ENCODE results near the gene KIF5C.
"Not testable (repeated sequence)": the region's sequence is repeated elsewhere in the genome, so short reads cannot be mapped to it uniquely, and the experiment has no call there.

Gene KIF5C

DNA sequence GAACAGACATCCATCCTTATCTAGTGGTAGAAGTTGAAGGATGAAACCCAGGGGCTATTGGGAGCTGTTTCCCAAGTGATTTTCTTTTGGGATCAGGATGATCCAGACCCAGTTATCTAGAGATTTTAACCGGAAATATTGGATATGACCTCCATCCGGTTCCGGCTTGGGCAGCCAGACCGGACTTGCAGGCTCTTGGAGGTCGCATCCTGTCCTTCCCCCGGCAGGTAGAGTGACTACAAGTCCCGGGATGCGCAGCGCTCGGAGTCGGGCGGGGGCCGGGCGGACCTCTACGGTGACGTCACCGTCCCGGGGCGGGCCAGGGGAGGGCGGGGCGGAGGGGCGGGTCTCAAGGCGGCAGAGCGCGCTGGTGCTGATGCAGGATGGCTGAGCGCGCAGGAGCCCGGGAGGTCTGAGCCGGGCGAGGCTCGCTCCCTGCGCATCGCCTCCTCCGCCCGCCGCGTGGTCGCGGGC, at the start of gene KIF5C:
TSS of gene KIF5C (plus strand) at position 360 of the 474 bp plus-strand sequence. CDS start 391 bp downstream, outside the sequence.
- DNase-seq (ENCODE audit: low read depth): peak; percentile 4

DNA sequence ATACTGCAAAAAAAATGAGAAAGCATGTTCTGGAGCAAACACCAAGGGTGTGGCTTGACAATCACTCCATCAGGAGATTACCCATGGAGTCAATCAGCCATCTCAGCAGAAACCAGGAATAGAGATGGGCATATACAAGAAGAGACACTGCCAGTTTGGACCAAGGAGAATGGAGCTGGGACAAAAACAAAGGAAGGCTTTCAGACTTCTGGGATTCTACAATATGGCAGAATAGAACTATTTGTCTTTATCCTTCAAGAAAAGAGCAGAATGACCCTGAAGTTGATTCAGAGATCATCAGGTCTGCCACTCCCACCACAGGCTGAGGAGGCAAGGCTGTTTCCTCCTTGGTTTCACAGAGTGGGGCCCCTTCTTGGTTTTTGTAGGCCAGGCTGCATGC, 48.2 kb upstream of the KIF5C start:
- DNase-seq (ENCODE audit: low read depth): no peak

DNA sequence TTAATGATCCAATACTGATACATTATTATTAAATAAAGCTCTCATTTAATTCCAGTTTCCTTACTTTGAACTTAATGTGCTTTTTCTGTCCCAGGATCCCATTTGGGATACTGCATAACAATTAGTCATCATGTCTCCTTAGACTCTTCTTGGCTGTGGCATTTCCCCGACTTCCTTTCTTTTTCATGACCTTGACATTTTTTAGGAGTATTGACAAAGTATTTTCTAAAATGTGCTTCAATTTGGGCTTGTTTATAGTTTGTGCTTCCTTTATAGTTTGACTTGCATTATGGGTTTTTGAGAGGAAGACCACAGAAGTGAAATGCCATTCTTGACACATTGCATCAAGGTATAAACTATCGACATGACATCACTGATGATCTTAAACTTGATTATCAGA, 46.1 kb upstream of the KIF5C start:
- DNase-seq (ENCODE audit: low read depth): no peak

DNA sequence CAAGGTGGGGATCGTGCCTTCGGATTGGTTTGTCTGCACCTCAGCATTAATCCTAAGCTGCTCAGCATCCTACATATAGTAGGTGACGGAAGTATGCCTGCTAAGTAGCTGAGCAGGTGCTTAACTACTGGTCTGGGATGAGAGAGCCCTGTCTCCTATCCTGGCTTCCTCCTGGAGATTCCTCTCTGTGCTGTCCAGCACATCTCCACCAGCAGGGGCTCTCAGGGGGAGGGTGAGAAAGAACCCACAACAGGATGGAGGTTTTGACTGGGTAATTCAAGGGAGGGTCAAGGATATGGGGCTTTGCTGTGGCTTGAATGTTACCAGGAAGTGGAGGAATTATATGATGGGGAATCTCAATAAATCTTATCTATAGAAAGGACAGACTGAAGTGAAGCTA, 45.4 kb upstream of the KIF5C start:
- DNase-seq (ENCODE audit: low read depth): no peak

DNA sequence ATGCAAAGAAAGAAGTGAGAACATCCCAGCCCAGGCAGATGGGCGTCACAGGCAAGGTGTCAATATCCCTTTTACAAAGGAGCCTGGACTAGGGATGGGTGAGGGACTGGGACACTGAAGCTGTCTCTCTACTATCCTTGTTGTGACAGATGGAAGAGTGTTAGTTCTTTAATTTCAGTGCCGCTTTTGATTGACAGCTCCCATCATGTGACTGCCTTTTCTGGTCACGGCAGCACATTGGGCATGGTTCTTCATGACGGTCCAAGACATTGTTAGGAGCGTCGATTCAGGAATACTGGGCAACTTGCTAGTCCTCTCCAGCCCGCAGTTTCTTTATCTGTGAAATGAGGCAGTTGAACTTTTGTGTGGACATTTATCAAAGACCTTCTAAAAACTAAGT, 42.4 kb upstream of the KIF5C start:
- no peak for DNase-seq (ENCODE audit: low read depth)

DNA sequence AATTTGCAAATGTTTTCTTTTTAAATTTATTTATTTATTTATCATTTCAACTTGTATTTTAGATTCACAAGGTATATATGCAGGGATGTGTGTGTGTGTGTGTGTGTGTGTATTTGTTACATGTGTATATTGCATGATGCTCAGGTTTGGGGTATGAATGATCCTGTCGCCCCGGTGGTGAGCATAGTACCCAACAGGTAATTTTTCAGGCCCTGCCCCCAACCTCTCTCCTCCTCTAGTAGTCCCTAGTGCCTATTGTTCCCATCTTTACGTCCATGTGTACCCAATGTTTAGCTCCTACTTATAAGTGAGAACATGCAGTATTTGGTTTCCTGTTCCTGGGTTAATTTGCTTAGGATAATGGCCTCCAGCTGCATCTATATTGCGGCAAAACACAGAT, 33.0 kb upstream of the KIF5C start:
- DNase-seq (ENCODE audit: low read depth): no peak

DNA sequence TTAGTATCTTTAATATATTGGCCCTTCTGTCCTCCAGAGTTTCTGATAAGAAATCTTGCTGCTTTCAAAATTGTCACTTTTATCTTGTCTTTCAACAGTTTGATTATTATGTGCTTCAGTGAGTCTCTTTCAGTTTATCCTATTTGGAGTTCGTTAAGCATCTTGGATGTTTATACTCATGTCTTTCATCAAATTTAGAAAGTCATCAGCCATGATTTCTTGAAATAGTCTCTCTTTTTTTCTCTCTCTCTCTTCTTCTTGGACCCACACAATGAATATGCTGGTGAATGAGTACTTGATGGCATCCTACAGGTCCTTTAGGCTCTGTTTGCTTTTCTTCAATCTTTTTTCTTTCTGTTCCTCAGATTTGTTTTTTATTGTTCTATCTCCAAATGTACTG, 26.9 kb upstream of the KIF5C start:
- no peak for DNase-seq (ENCODE audit: low read depth)

DNA sequence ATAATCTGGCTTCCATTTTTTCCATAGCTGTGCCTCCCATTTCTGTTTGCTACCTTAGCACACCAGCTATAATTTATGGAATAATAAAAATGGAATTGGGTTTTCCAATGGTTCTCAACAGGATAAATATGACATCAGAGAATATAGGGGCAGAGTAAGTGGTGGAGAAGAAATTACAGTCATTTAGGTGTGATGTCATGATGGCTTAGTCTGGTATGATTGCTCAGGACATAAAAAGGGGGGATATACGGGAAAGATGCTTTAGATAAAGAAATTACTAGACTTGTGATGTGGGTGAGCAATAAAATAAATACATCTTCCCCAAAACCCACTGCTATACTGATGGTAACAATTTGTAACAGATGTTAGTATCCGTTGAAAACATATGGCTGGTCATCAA, 21.6 kb upstream of the KIF5C start:
- no peak for DNase-seq (ENCODE audit: low read depth)

DNA sequence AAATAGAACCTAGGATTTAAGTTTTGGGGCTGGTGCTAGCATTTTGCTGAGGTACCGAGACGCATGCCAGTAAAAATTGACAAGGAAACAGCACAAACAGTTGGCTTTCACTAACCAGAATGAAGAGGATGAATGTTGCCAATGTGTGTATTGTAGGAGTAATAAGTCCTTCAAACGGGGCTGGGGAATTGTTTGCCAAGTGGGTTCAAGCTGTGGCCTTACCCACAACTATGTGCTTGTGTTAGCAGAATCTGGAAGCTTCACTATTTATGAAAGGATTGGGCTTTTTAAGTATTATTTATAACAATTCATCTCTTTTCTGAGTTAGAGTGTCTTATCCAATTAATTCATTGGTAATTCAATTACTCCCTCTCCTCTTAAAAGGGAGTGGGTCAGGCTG, 15.0 kb upstream of the KIF5C start:
- no peak for DNase-seq (ENCODE audit: low read depth)

DNA sequence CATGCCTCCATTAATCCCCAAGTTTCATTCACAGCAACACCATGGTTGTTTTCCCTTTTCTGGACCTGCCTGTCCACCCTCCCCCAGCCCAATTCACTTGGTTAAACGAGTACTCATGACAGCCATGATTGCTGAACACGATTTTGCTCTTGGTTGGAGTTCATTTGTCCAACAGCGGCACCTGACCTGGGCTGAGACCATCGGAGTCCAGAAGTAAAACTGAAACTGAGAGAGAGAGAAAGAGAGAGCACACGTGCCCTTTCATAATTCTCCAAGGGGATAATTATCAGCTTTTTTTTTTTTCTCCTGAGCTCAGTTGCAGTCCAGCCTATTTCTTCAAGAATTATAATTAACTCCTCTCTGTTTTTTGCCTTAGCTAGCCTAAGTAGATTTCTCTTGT, 13.7 kb upstream of the KIF5C start:
- DNase-seq (ENCODE audit: low read depth): no peak

DNA sequence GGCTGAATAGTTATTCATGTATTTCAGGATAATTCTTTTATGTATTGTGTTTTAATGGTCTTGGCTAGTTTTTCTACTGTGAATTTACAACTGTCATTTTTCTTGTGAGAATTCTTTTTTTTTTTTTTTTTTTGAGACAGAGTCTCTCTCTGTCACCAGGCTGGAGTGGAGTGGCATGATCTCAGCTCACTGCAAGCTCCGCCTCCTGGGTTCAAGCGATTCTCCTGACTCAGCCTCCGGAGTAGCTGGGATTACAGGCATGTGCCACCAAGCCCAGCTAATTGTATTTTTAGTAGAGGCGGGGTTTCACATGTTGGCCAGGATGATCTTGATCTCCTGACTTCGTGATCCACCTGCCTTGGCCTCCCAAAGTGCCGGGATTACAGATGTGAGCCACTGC, 12.5 kb upstream of the KIF5C start:
- DNase-seq (ENCODE audit: low read depth): not testable (repeated sequence)

DNA sequence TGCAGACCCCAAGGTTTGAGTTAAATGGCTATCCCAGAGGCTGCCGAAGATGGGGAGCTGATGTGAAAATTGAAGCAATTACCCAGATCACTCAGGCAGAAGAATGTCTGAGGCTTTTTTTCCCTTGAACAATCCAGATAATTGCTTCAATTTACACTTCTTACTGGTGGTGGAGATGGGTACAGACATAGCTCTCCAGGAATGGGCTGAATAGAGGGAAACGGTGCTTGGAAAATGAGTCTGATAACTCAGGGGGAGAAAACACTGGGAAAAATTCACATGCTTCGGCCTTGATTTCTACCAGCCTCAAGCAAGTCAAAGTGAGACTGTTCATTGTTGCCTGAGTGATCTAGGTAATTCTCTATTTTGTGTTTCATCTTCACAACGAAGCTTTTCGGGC, 9.5 kb upstream of the KIF5C start:
- DNase-seq (ENCODE audit: low read depth): no peak

DNA sequence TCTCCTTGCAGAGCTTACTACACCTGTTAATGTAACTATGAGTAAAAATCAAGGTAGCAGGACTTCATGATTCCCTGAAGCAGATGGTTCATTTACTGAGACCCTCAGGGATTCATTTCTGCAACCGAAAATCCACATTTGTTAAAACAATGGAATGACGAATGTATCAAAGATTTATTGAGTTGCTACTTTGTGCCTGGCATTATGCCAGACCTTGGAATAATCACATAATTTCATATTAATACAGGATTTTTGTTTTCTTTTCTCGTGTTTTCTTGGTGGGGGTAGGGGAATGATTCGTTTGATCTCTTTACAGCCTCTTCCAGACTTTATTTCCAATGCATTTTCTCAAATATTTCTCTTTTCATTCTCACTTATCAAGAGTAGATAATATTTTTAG, 8.9 kb upstream of the KIF5C start:
- no peak for DNase-seq (ENCODE audit: low read depth)

DNA sequence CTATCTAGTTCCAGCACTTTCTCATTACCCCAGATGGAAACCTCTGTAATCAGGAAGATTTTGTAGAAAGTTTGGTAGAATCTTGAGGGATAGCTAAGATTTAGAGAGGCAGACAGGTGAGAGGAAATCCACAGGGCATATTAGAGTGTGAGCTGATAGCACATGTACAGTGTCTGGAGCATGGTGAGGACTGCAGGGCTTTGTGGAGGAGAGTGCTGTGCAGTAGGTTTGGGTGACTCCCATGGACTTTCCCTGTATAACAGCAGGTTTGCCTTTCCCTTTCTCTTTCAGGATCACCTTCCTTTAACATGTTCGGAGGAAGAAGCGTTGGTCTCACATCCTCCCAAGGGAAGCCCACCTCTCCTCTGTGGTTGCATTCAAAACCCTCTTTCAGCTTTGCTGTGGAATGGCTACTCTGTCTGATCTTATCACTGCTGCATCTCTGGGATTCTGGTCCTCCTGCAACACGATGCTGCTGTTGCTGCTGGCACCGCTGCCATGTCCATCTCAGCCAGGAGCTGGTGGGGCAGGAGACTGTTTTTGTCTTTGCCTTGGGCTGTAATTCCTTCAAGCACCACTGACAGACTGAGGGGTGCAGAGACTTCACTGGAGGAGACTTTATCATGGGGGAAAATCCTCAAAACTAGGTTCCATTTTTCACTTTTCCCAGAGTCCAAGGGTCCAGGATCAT, 7.8 kb upstream of the KIF5C start:
- no peak for DNase-seq (ENCODE audit: low read depth)

DNA sequence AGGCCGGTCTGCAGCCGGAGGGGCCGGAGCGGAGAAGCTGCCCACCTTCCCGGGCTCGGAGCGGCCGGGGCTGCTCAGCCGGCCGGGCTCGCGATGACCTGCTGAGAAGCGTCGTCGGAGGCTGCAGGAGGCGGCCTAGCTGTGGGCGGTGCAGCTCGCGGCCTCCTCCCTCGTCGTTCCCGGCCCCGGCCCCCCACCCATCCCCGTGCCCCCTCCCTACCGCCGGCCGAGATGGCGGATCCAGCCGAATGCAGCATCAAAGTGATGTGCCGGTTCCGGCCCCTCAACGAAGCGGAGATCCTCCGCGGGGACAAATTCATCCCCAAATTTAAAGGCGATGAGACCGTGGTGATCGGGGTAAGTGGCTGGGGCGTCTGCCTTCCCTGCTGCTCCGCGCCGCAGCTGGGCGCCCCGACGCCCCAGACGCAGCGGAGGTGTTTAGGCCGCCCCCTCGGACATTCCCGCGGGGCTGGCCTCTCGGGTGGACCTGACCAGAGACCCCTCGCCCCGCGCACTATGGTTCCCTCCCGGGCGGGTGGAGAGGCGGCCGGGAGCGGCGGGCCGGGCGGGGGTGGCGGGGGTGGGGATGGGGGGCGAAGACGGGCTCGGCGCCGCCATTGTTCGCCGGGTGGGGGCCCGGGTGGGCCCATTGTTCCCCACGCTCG, 492 bp downstream of the KIF5C start:
- DNase-seq (ENCODE audit: low read depth): no peak

DNA sequence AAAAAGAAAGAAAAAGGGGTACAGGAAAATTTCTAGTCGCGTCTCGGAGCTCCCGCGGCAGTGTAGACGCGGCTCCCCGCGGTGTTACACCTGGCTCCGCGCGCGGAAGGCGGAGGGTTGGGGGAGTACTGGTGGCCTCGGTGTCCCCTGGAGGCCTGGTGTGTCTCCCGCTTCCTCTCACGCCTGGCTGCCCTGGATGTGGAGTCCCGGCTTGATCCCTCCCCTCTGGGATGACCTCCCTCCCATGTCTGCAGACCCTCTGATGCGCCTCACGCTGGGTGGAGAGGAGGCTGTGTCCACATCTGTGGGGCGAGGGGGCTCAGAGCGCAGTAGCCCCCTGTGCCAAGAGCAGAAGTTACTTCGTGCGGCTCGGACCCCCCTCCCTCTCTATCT, 1.2 kb downstream of the KIF5C start:
- DNase-seq (ENCODE audit: low read depth): no peak

DNA sequence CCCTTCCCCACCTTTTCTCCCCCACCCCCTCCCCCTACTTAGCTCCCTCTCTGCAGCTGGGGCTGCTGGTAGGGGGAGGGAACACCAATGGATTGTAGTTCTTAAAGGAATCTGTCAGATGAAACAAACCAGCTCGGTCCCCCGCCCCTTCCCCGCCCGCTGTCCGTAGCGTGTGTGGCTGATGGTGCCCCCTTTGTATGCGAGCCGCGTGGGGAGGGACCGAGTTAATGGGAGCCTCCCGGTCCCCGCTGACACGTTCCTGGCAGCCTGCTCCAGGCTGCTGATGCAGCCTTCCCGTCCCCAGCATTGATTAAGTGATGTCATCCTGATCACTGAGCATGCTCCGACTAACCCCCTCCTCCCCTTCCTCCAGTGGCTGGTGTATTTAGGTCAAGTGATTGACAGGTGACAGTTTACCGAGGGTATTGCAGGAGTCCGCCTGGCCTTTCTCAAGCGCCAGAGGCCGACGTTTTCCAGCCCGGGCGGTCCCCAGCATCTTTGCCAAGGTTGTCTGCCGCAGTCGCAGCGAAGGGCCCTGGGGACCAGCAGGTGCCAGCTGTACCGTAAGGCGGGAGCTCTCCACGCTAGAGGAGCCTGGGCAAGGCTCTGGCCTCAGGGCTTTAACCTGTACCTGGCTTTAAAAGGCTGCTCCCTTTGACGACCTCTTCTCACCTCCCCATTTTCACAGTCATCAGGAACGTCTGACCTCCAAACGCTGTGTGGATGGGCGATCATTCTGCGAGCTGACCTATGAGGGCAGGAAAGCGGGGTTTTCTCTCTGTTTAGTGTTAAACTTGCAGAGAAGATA, 1.8 kb downstream of the KIF5C start:
- DNase-seq (ENCODE audit: low read depth): no peak

DNA sequence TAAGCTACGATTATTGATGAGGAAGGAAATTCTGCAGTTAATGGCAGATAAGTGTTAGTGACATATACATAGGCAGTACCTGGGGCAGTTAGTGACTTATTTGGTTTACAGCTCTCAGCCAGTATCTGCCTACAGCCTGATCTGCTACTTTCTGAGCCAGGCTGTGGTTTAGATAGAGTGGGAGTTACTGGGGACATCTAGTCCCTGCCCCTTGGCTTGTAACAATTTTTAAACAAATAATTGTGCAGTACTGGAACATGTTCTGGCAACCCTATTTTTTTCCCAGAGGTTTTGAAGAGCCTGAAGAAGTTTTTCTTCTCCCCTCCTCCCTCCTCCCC, 2.3 kb downstream of the KIF5C start:
- DNase-seq (ENCODE audit: low read depth): no peak

DNA sequence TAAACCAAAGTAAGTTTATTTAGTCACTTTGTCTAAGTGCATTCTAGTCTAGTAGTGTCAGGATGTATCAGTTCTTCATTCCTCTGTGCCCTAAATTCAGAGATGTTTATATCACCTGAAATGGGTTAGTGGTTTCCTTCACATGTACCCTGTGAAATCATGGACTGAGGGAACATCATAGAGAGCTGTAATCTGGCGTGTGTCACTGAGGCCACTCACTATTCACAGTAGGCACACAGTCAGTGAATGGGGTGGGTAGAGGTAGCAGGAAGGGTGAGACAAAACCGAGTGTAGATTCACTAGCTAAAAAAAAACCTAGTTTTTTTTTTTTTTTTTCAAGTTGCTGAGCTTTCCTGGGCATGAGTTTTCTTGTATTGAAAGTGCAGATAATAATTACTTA, 5.6 kb downstream of the KIF5C start:
- no peak for DNase-seq (ENCODE audit: low read depth)

DNA sequence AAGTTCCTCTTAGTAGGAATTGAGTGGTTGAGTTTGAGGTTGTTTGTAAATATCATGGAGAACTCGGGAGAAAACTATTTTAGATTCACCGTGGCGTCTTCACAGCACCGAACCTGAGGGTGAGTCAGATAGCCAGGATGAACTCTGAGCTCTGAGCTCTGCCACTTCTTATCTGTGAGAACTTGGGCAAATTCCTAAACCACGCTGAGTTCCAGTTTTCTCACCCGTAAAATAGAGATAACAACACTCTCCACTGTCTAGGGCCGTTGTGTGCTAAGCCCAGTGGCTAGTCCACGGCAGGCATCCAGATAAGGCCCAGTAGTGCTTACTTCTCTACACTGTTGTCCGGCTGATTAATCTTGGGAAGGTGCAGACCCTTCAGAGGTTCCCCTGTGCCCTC, 7.0 kb downstream of the KIF5C start:
- no peak for DNase-seq (ENCODE audit: low read depth)

DNA sequence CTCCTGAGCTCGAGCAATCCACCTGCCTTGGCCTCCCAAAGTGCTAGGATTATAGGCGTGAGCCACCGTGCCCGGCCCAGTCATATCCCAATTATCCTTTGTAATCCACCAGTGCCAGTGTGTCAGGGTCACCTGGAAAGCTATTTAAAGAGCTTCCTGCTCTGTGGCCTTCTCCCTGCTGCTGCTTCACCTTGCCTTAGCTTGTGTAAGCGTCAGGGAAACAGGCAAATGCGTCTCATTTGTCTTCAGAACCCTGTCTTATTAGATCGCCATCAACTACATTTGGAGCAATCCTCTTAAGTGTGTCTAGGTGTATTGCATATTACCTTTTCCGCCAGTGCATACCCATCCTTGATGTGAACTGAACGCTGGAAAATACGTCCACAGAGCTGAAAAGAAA, 10.2 kb downstream of the KIF5C start:
- no peak for DNase-seq (ENCODE audit: low read depth)

DNA sequence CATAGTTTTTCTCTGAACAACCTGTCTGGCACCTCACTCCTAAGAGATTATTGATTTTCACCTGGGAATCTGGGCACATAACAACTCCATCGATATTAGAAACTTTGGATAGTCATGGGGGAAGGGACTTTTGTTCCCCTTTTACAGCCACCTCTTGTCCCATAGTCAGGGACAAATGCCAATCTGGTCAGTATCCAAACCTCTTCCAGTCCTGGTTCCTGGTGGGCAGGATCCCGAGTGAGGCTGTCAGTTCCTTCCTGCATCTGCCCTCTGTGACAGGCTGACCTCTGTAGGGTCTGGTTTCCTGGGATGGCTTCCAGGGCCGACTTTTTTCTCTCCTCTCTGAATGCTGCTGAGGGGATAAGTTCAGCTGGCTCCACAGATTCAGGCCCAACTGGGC, 11.0 kb downstream of the KIF5C start:
- no peak for DNase-seq (ENCODE audit: low read depth)

DNA sequence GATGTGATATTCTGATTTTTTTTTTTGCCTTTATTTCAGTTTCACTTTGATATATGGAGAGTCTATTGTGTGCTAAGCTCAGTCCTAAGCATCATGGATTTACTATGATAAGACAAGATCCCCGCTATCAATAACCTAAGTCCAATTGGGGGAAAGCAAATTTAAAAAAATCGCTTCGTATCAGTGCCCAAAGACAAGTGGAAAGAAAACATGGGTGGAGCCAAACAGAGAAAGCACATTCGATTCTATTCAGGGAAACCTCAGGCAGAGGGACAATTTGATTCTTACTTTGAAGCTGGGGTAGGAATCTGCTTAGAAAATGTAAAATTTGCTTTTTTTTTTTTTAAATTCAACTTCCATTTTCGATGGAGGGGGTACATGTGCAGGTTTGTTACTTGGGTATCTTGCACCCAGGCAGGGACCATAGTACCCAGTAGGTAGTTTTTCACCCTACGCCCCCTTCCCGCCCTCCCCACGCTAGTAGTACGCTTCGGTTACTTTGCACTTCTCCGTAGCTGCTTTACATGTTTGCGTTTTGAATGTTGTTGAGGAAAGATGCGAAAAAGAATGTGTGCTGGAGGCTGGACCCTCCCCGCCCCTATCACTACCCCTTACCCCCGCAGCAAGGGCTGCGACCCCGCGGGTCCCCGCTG, 12.4 kb downstream of the KIF5C start:
- DNase-seq (ENCODE audit: low read depth): no peak

All from non-pigmented ciliary epithelial cell (primary cell).